CD14-positive monocyte (primary cell): ENCODE measurements around the gene PLA2G6. TPM values are rescaled to one million over a fixed set of nuclear protein-coding genes. Genes with fewer than 3 reads are reported as not detected.

Experiments
- DNase-seq, 3 donors: peaks; one replicate each; pipeline ENCODE4 v3.0.0-alpha.2; 2011 to 2022
- H2AFZ ChIP-seq: 2 replicates; pipeline ENCODE4 v1.6.0; 2012; ENCODE audit warnings: mild to moderate bottlenecking, low read depth, low read length, inconsistent platforms; ENCODE audit not compliant: insufficient read depth, poor library complexity, severe bottlenecking
- H3K27ac ChIP-seq, 2 donors: 1 replicate in 1 of 2; 2 replicates in 1 of 2; pipeline ENCODE4 v1.5.1; 2012 to 2013; ENCODE audit warnings: low read length in 2 of 2, control low read depth in 1 of 2, inconsistent platforms in 1 of 2, low read depth in 1 of 2, mild to moderate bottlenecking in 1 of 2
- H3K27me3 ChIP-seq, 2 donors: one replicate each; pipeline versions ENCODE4 v1.6.0 to v1.6.1; 2011 to 2013; ENCODE audit warnings: low read length in 2 of 2; ENCODE audit not compliant: control insufficient read depth in 2 of 2, insufficient read depth in 2 of 2
- H3K36me3 ChIP-seq, 2 donors: replicated peaks in 1 of 2; 1 replicate in 1 of 2; 2 replicates in 1 of 2; pipeline versions ENCODE4 v1.5.1 to v1.6.1; 2012 to 2013; ENCODE audit warnings: low read length in 2 of 2, control low read depth in 1 of 2, inconsistent platforms in 1 of 2, mild to moderate bottlenecking in 1 of 2; ENCODE audit not compliant: insufficient read depth in 2 of 2, control insufficient read depth in 1 of 2
- H3K4me1 ChIP-seq, 2 donors: 1 replicate in 1 of 2; 2 replicates in 1 of 2; pipeline versions ENCODE4 v1.5.1 to v1.6.1; 2012 to 2013; ENCODE audit warnings: low read length in 2 of 2, control low read depth in 1 of 2, inconsistent platforms in 1 of 2, mild to moderate bottlenecking in 1 of 2, moderate library complexity in 1 of 2; ENCODE audit not compliant: insufficient read depth in 2 of 2, control insufficient read depth in 1 of 2
- H3K4me2 ChIP-seq: replicated peaks from 2 replicates; pipeline ENCODE3; 2012; ENCODE audit warnings: low read length, moderate library complexity, mild to moderate bottlenecking; ENCODE audit not compliant: poor library complexity, severe bottlenecking; ENCODE audit errors: extremely low read depth
- H3K4me3 ChIP-seq, 3 experiments: fragments of 200-600 bp in 1 of 3; sonication (generic) in 1 of 3; replicated peaks in 1 of 3; 1 replicate in 2 of 3; 2 replicates in 1 of 3; pipeline ENCODE4 v1.5.1; 2011 to 2013; ENCODE audit warnings: low read length in 3 of 3, mild to moderate bottlenecking in 3 of 3, control low read depth in 2 of 3, low read depth in 2 of 3, inconsistent platforms in 1 of 3, moderate library complexity in 1 of 3
- H3K79me2 ChIP-seq: 2 replicates; pipeline ENCODE4 v1.6.0; 2012; ENCODE audit warnings: mild to moderate bottlenecking, control low read depth, inconsistent platforms, low read length, moderate library complexity; ENCODE audit not compliant: insufficient read depth
- H3K9ac ChIP-seq: 2 replicates; pipeline ENCODE4 v1.6.0; 2017; ENCODE audit warnings: low read length, mild to moderate bottlenecking; ENCODE audit not compliant: insufficient read depth, poor library complexity, severe bottlenecking
- H3K9me3 ChIP-seq, 2 donors: replicated peaks in 1 of 2; 1 replicate in 1 of 2; 2 replicates in 1 of 2; pipeline versions ENCODE4 v1.5.1 to v1.6.1; 2012 to 2013; ENCODE audit warnings: low read length in 2 of 2, control low read depth in 1 of 2; ENCODE audit not compliant: control insufficient read depth in 1 of 2, insufficient read depth in 1 of 2
- H4K20me1 ChIP-seq: 2 replicates; pipeline ENCODE4 v1.6.0; 2012; ENCODE audit warnings: mild to moderate bottlenecking, low read length, control low read depth, moderate library complexity; ENCODE audit not compliant: insufficient read depth
- H3K27ac Mint-ChIP-seq, 7 donors: one replicate each; pipeline ENCODE4 v1.8.0; 2020; ENCODE audit warnings: mild to moderate bottlenecking in 7 of 7, mixed read lengths in 7 of 7, moderate library complexity in 6 of 7, inconsistent platforms in 2 of 7
- H3K27me3 Mint-ChIP-seq, 3 donors: one replicate each; pipeline ENCODE4 v1.8.0; 2021 to 2022; ENCODE audit warnings: low read depth in 3 of 3, mild to moderate bottlenecking in 3 of 3, mixed read lengths in 3 of 3, moderate library complexity in 3 of 3, inconsistent platforms in 1 of 3
- H3K36me3 Mint-ChIP-seq, 2 donors: one replicate each; pipeline ENCODE4 v1.8.0; 2020; ENCODE audit warnings: mixed read lengths in 2 of 2, inconsistent platforms in 1 of 2, mild to moderate bottlenecking in 1 of 2
- H3K4me1 Mint-ChIP-seq: one replicate; pipeline ENCODE4 v1.8.0; 2020; ENCODE audit warnings: mild to moderate bottlenecking, mixed read lengths
- H3K4me3 Mint-ChIP-seq, 2 donors: one replicate each; pipeline ENCODE4 v1.8.0; 2020; ENCODE audit warnings: mild to moderate bottlenecking in 2 of 2, mixed read lengths in 2 of 2, moderate library complexity in 1 of 2
- H3K9me3 Mint-ChIP-seq, 7 donors: one replicate each; pipeline ENCODE4 v1.8.0; 2020 to 2022; ENCODE audit warnings: mixed read lengths in 7 of 7, mild to moderate bottlenecking in 6 of 7, moderate library complexity in 6 of 7, inconsistent platforms in 2 of 7
- WGBS: methylation state at CpG from one replicate; pipeline ENCODE4 v1.1.5; 2013; ENCODE audit warnings: missing lambda C conversion rate; ENCODE audit not compliant: insufficient coverage; 5-methylcytosine and 5-hydroxymethylcytosine counted together
- intact Hi-C, 2 donors: fragments of 100-400 bp; cut with micrococcal nuclease; formaldehyde crosslinking; loops; one replicate each; pipeline versions ENCODE4 v1.15.0 to v1.15.1; 2023
- polyA plus RNA-seq, 3 donors: library from polyadenylated mRNA; depleted of rRNA in 1 of 3; unstranded in 2 of 3; stranded (reverse) in 1 of 3; fragments of 300-500 nt in 2 of 3; fragments of >200 nt in 1 of 3; fragmentation: Illumina TruSeq in 2 of 3; gene quantifications; 1 replicate in 2 of 3; 2 replicates in 1 of 3; pipeline ENCODE4 v1.2.3, GENCODE V29; 2012 to 2021
- TF ChIP-seq, protein P1 (sequence below): fragments of 200-600 bp; IDR thresholded peaks from one replicate; pipeline ENCODE4 v1.8.0; 2022; ENCODE audit warnings: antibody characterized with exemption, mild to moderate bottlenecking

The PLA2G6 gene
- polyA plus RNA-seq, 3 donors, result 0.43 to 8.3 (median 0.62) TPM

DNA sequence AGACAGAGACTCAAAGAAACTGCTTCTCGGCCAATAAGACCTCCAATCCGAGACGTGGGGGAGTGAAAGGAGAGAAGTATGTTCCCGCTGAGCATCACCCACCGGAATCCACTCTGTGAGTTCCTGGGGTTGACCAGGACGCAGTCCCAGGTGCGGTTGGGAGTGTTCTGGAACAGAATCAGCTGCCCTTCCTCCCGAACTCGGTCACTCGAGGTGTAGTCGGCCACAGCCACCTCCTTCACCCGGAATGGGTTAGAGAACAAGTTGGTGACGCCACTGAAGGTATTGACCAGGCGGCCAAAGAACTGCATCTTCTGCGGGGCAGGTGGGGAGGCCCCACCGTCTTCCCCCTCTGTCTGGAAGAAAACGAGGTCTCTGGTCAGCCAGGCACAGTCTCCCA, 12.5 kb downstream of the PLA2G6 start:
- Histone ChIP-seq H3K4me1 (peaks cover 4 to 6% of the 10 kb centered on the region in 2 donors), H3K4me3 (no peak overlapping the region), H3K27ac (no peak overlapping the region), H3K9ac (no peak overlapping the region), H2AFZ (no peak overlapping the region), H3K79me2 (no peaks in the 10 kb centered on the region), H3K27me3 (no peaks in the 10 kb centered on the region), H3K9me3 (no peaks in the 10 kb centered on the region), H3K36me3 (no peaks in the 10 kb centered on the region), H4K20me1 (no peaks in the 10 kb centered on the region), H3K4me2 (no peak overlapping the region)
- H3K9me3 Mint-ChIP-seq, result peaks cover 0 to 2% (median 0%) of the 10 kb centered on the region in 7 donors
- no peak overlapping the region for H3K4me3 Mint-ChIP-seq
- intact Hi-C loops, result no loop called here
- H3K27me3 Mint-ChIP-seq, result peaks cover under 1 to 8% (median 3%) of the 10 kb centered on the region in 3 donors
- H3K36me3 Mint-ChIP-seq, result peaks cover 15% of the 10 kb centered on the region in 2 donors
- DNase-seq, result no peak
- 97% methylated on average over 14 of the region's 17 CpGs for WGBS
- TF ChIP-seq, protein P1, sequence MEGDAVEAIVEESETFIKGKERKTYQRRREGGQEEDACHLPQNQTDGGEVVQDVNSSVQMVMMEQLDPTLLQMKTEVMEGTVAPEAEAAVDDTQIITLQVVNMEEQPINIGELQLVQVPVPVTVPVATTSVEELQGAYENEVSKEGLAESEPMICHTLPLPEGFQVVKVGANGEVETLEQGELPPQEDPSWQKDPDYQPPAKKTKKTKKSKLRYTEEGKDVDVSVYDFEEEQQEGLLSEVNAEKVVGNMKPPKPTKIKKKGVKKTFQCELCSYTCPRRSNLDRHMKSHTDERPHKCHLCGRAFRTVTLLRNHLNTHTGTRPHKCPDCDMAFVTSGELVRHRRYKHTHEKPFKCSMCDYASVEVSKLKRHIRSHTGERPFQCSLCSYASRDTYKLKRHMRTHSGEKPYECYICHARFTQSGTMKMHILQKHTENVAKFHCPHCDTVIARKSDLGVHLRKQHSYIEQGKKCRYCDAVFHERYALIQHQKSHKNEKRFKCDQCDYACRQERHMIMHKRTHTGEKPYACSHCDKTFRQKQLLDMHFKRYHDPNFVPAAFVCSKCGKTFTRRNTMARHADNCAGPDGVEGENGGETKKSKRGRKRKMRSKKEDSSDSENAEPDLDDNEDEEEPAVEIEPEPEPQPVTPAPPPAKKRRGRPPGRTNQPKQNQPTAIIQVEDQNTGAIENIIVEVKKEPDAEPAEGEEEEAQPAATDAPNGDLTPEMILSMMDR, result no peak
- H3K27ac Mint-ChIP-seq, result peak overlapping the region in 1 of 7 donors; percentile 36
- H3K4me1 Mint-ChIP-seq, result peaks cover 8% of the 10 kb centered on the region

DNA sequence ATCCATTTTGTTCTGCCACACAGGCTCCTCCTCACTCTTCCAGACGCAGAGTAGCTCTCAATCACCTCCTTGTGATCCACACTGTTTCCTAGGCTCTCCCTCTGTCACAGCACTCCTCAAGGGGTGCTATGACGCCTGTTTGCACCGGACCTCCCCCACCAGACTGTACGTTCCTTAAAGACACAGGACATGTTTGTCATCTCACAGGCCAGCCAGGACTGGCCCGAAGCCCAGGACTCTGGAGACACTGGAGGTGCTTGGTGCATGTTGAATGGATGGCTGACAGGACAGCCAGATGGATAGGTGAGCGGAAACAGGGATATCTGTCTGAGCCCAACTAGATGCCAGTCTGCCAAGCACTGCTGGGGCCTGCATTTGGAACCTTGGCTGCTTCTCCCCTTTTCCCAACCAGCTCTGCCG, 13.6 kb downstream of the PLA2G6 start:
- Mint-ChIP-seq H3K36me3 (peaks cover 15% of the 10 kb centered on the region in 2 donors), H3K27me3 (peaks cover 0 to 5% (median 3%) of the 10 kb centered on the region in 3 donors), H3K4me3 (no peak overlapping the region), H3K27ac (no peak overlapping the region), H3K9me3 (peaks cover 0 to 2% (median 0%) of the 10 kb centered on the region in 7 donors), H3K4me1 (peaks cover 4% of the 10 kb centered on the region)
- H4K20me1 ChIP-seq, result no peaks in the 10 kb centered on the region
- no peaks in the 10 kb centered on the region for H3K36me3 ChIP-seq
- no peak overlapping the region for H2AFZ ChIP-seq
- H3K79me2 ChIP-seq, result no peaks in the 10 kb centered on the region
- H3K9ac ChIP-seq, result no peak overlapping the region
- H3K9me3 ChIP-seq, result no peaks in the 10 kb centered on the region
- no peak overlapping the region for H3K27ac ChIP-seq
- no peak overlapping the region for H3K4me3 ChIP-seq
- H3K4me2 ChIP-seq, result no peak overlapping the region
- no peak for DNase-seq
- peaks cover 1 to 3% of the 10 kb centered on the region in 2 donors for H3K4me1 ChIP-seq
- intact Hi-C loops, result no loop called here
- WGBS, result 94% methylated on average over 6 of the region's 7 CpGs
- TF ChIP-seq, protein P1, result no peak
- no peaks in the 10 kb centered on the region for H3K27me3 ChIP-seq
